Colonic mucosa (tissue), 4 donors: ENCODE data around the gene TLX1. TPM values are rescaled to one million over a fixed set of nuclear protein-coding genes. Genes with fewer than 3 reads are reported as not detected.

ENCODE experiments used
- DNase-seq: peaks from one replicate; pipeline ENCODE4 v3.0.0-alpha.2; 2020
- H3K27ac ChIP-seq: fragments of 200-600 bp; one replicate; pipeline ENCODE4 v1.8.0; 2021
- H3K27me3 ChIP-seq: fragments of 200-600 bp; one replicate; pipeline ENCODE4 v1.8.0; 2021
- H3K36me3 ChIP-seq: fragments of 200-600 bp; one replicate; pipeline ENCODE4 v1.8.0; 2021
- H3K4me1 ChIP-seq: fragments of 200-600 bp; one replicate; pipeline ENCODE4 v1.8.0; 2021; ENCODE audit warnings: mild to moderate bottlenecking
- H3K4me3 ChIP-seq: fragments of 200-600 bp; one replicate; pipeline ENCODE4 v1.8.0; 2021
- H3K9ac ChIP-seq, 2 donors: one replicate each; pipeline ENCODE4 v1.7.0; 2013; ENCODE audit warnings: control low read depth in 2 of 2, low read depth in 2 of 2, low read length in 2 of 2
- H3K9me3 ChIP-seq: fragments of 200-600 bp; one replicate; pipeline ENCODE4 v1.8.0; 2021
- CTCF ChIP-seq: fragments of 200-600 bp; IDR thresholded peaks from one replicate; pipeline ENCODE4 v1.8.0; 2022; ENCODE audit warnings: antibody characterized with exemption, mild to moderate bottlenecking
- intact Hi-C: fragments of 100-400 bp; cut with DNase I; formaldehyde crosslinking; loops from one replicate; pipeline ENCODE4 v1.14.1; 2022
- total RNA-seq, 2 donors: library from RNA; stranded (reverse); fragmentation: NEBNext Ultra II Directional in 1 of 2; extraction: Animal tissue kit (Norgen Biotek cat#: 25700) in 1 of 2; gene quantifications; one replicate each; pipeline ENCODE4 v1.2.1, GENCODE V29; 2021
- donor health status: healthy.
- donor health status: DM: no; HTN: no; CAD: no.
- donor health status: DM: no; HTN: no; CAD: no.

TLX1 gene
- total RNA-seq, 2 donors from 2014 or later, result 0.21 to 0.52 TPM

- intact Hi-C loops, result loop anchor here (10.0 kb wide), 1 partner anchor 86 kb away; no protein-coding TSS in a partner anchor
- no peak for DNase-seq
- Histone ChIP-seq H3K27me3 (peaks cover 94% of the 10 kb centered on the region), H3K4me3 (no peak overlapping the region), H3K27ac (no peak overlapping the region), H3K4me1 (no peaks in the 10 kb centered on the region), H3K36me3 (no peaks in the 10 kb centered on the region), H3K9ac (no peak overlapping the region), H3K9me3 (no peaks in the 10 kb centered on the region)
- TF ChIP-seq CTCF, result no peak
These were observed 9.2 kb downstream of the TLX1 start for GRCh38 chr10:101140084-101140949.

GRCh38 chr10:101140950-101141615 lies 10.0 kb downstream of the TLX1 start:
- no peak for DNase-seq
- intact Hi-C loops, result loop anchor here (10.0 kb wide), 1 partner anchor 86 kb away; no protein-coding TSS in a partner anchor

GRCh38 chr10:101141616-101142532 lies 10.8 kb downstream of the TLX1 start:
- Histone ChIP-seq H3K27me3 (peaks cover 95% of the 10 kb centered on the region), H3K4me1 (no peaks in the 10 kb centered on the region), H3K9me3 (no peaks in the 10 kb centered on the region), H3K9ac (no peak overlapping the region), H3K4me3 (no peak overlapping the region), H3K27ac (no peak overlapping the region), H3K36me3 (no peaks in the 10 kb centered on the region)
- peak; percentile 96 for TF ChIP-seq CTCF
- peak; percentile 87 for DNase-seq
- intact Hi-C loops, result loop anchor here (2.0 to 10.0 kb wide), 2 partner anchors 47 to 87 kb away; no protein-coding TSS in a partner anchor

More at GRCh38 chr10:101140950-101141615, 10.0 kb downstream of the TLX1 start:
- Histone ChIP-seq H3K9me3 (no peaks in the 10 kb centered on the region), H3K27me3 (peaks cover 95% of the 10 kb centered on the region), H3K9ac (no peak overlapping the region), H3K4me1 (no peaks in the 10 kb centered on the region), H3K36me3 (no peaks in the 10 kb centered on the region), H3K27ac (no peak overlapping the region), H3K4me3 (no peak overlapping the region)
- no peak for TF ChIP-seq CTCF

- Histone ChIP-seq H3K27me3 (peaks cover 95% of the 10 kb centered on the region), H3K9ac (no peak overlapping the region), H3K9me3 (no peaks in the 10 kb centered on the region), H3K27ac (no peak overlapping the region), H3K4me3 (no peak overlapping the region), H3K36me3 (no peaks in the 10 kb centered on the region), H3K4me1 (no peaks in the 10 kb centered on the region)
- DNase-seq, result no peak
- TF ChIP-seq CTCF, result no peak
- intact Hi-C loops, result loop anchor here (2.0 to 10.0 kb wide), 2 partner anchors 48 to 88 kb away; no protein-coding TSS in a partner anchor
These were observed 11.6 kb downstream of the TLX1 start for GRCh38 chr10:101142533-101143344.
